Measurements from ENCODE around the gene SLC12A5.

Gene SLC12A5

GRCh38 chr20:46025376-46025783, 3.6 kb upstream of the SLC12A5 start:
- in situ Hi-C loops (cut with MboI; ENCODE audit: low sequenced_read_pairs) = no loop called here

GRCh38 chr20:46027245-46027853, 1.7 kb upstream of the SLC12A5 start:
- in situ Hi-C loops (cut with MboI; ENCODE audit: low sequenced_read_pairs) = no loop called here

GRCh38 chr20:46028110-46028509, 905 bp upstream of the SLC12A5 start:
- in situ Hi-C loops (cut with MboI; ENCODE audit: low sequenced_read_pairs) = no loop called here

- in situ Hi-C loops (cut with MboI; ENCODE audit: low sequenced_read_pairs) = no loop called here
Measured at GRCh38 chr20:46030284-46031013, 1.4 kb downstream of the SLC12A5 start.

GRCh38 chr20:46031014-46031569, 2.1 kb downstream of the SLC12A5 start:
- in situ Hi-C loops (cut with MboI; ENCODE audit: low sequenced_read_pairs) = no loop called here

GRCh38 chr20:46031701-46032254, 2.8 kb downstream of the SLC12A5 start:
- in situ Hi-C loops (cut with MboI; ENCODE audit: low sequenced_read_pairs) = no loop called here

GRCh38 chr20:46034039-46034438, 5.0 kb downstream of the SLC12A5 start:
- in situ Hi-C loops (cut with MboI; ENCODE audit: low sequenced_read_pairs) = no loop called here

GRCh38 chr20:46035253-46035652, 6.2 kb downstream of the SLC12A5 start:
- in situ Hi-C loops (cut with MboI; ENCODE audit: low sequenced_read_pairs) = no loop called here

- in situ Hi-C loops (cut with MboI; ENCODE audit: low sequenced_read_pairs) = no loop called here
Measured at GRCh38 chr20:46035713-46036112, 6.7 kb downstream of the SLC12A5 start.

GRCh38 chr20:46036370-46036769, 7.4 kb downstream of the SLC12A5 start:
- in situ Hi-C loops (cut with MboI; ENCODE audit: low sequenced_read_pairs) = no loop called here

- in situ Hi-C loops (cut with MboI; ENCODE audit: low sequenced_read_pairs) = no loop called here
Measured at GRCh38 chr20:46037036-46037435, 8.0 kb downstream of the SLC12A5 start.

- in situ Hi-C loops (cut with MboI; ENCODE audit: low sequenced_read_pairs) = no loop called here
Measured at GRCh38 chr20:46040902-46041535, 12.0 kb downstream of the SLC12A5 start.

GRCh38 chr20:46043556-46043955, 14.5 kb downstream of the SLC12A5 start:
- in situ Hi-C loops (cut with MboI; ENCODE audit: low sequenced_read_pairs) = no loop called here

- in situ Hi-C loops (cut with MboI; ENCODE audit: low sequenced_read_pairs) = no loop called here
Measured at GRCh38 chr20:46044896-46045295, 15.9 kb downstream of the SLC12A5 start.

GRCh38 chr20:46046588-46047310, 17.7 kb downstream of the SLC12A5 start:
- in situ Hi-C loops (cut with MboI; ENCODE audit: low sequenced_read_pairs) = no loop called here

GRCh38 chr20:46047821-46048220, 18.8 kb downstream of the SLC12A5 start:
- in situ Hi-C loops (cut with MboI; ENCODE audit: low sequenced_read_pairs) = no loop called here

GRCh38 chr20:46049190-46049589, 20.2 kb downstream of the SLC12A5 start:
- in situ Hi-C loops (cut with MboI; ENCODE audit: low sequenced_read_pairs) = no loop called here

- in situ Hi-C loops (cut with MboI; ENCODE audit: low sequenced_read_pairs) = no loop called here
Measured at GRCh38 chr20:46049815-46050214, 20.8 kb downstream of the SLC12A5 start.

GRCh38 chr20:46050444-46050843, 21.4 kb downstream of the SLC12A5 start:
- in situ Hi-C loops (cut with MboI; ENCODE audit: low sequenced_read_pairs) = no loop called here

GRCh38 chr20:46050885-46051284, 21.9 kb downstream of the SLC12A5 start:
- in situ Hi-C loops (cut with MboI; ENCODE audit: low sequenced_read_pairs) = no loop called here

Measured in hTERT RPE-1 (cell line).